HCT116 (cell line): Measurements from ENCODE around the gene ROR2. TPM values are rescaled to one million over a fixed set of nuclear protein-coding genes. Genes with fewer than 3 reads are reported as not detected.

Source experiments
- ATAC-seq: fragments of 200-7000 bp; cut with Tn5 transposase; 2 replicates; pipeline ENCODE4 v1.9.1; 2020; ENCODE audit warnings: mild to moderate bottlenecking, moderate library complexity
- BruUV-seq: library from RNA; stranded (reverse); fragments of 400-500 nt; replicated peaks from 2 replicates; lab custom pipeline; 2021; lab: Mats Ljungman, UMichigan
- CTCF ChIA-PET: fragments of 300-600 bp; sonication (Branson Sonifier 250); formaldehyde crosslinking; loops from one replicate; lab custom pipeline; 2021; ENCODE audit warnings: antibody characterized with exemption; lab: Charles Lee
- POLR2A ChIA-PET: fragments of 300-600, 350-600 bp; sonication (Branson Sonifier 250); formaldehyde crosslinking; loops from one replicate; lab custom pipeline; 2021; ENCODE audit warnings: antibody characterized with exemption; lab: Charles Lee
- RAD21 ChIA-PET, 2 experiments: fragments of 300-600 bp; sonication (Branson Sonifier 250); formaldehyde crosslinking; loops; one replicate each; lab custom pipeline; 2023; ENCODE audit warnings: low total read pairs in 2 of 2; ENCODE audit not compliant: uncharacterized antibody in 2 of 2, unreplicated experiment in 2 of 2, low non-redundant PET in 1 of 2; lab: Charles Lee
- DNase-seq: peaks from one replicate; pipeline ENCODE4 v3.0.0-alpha.2; 2010; ENCODE audit warnings: low read depth, low spot score
- H2AFZ ChIP-seq: fragments of 200-600 bp; shearing (Covaris generic), sonication (generic); 2 replicates; pipeline ENCODE4 v1.6.1; 2017; ENCODE audit warnings: low read depth, mixed run types, mixed read lengths, antibody characterized with exemption, low read length; ENCODE audit not compliant: poor library complexity, severe bottlenecking
- H3K27ac ChIP-seq: 2 replicates; pipeline ENCODE4 v1.5.1; 2012; ENCODE audit warnings: low read depth, low read length
- H3K27me3 ChIP-seq: fragments of 200-600 bp; sonication (generic); 2 replicates; pipeline ENCODE4 v1.6.1; 2016; ENCODE audit warnings: mixed run types, low read length, mixed read lengths; ENCODE audit not compliant: insufficient read depth
- H3K36me3 ChIP-seq, 2 experiments: fragments of 200-500 bp in 1 of 2; fragments of 200-600 bp in 1 of 2; sonication (Bioruptor generic) in 1 of 2; sonication (generic) in 1 of 2; 2 replicates each; pipeline versions ENCODE4 v1.5.1 to v1.6.1; 2014 to 2016; ENCODE audit warnings: low read length in 2 of 2, inconsistent platforms in 1 of 2, mixed read lengths in 1 of 2, mixed run types in 1 of 2; ENCODE audit not compliant: insufficient read depth in 2 of 2, control insufficient read depth in 1 of 2
- H3K4me1 ChIP-seq, 2 experiments: fragments of 200-600 bp in 1 of 2; sonication (generic) in 1 of 2; 2 replicates each; pipeline versions ENCODE4 v1.5.1 to v1.6.1; 2012 to 2017; ENCODE audit warnings: low read length in 2 of 2, inconsistent platforms in 1 of 2, mild to moderate bottlenecking in 1 of 2, mixed read lengths in 1 of 2, mixed run types in 1 of 2, moderate library complexity in 1 of 2; ENCODE audit not compliant: insufficient read depth in 2 of 2, control insufficient read depth in 1 of 2
- H3K4me2 ChIP-seq: fragments of 200-600 bp; sonication (generic); 2 replicates; pipeline ENCODE4 v1.6.1; 2017; ENCODE audit warnings: mixed run types, low read length, mixed read lengths
- H3K4me3 ChIP-seq, 2 experiments: fragments of 200-600 bp in 1 of 2; sonication (generic) in 1 of 2; replicated peaks in 1 of 2; 2 replicates each; pipeline ENCODE4 v1.5.1; 2011 to 2016; ENCODE audit warnings: low read length in 2 of 2, control low read depth in 1 of 2, low read depth in 1 of 2, mild to moderate bottlenecking in 1 of 2, mixed read lengths in 1 of 2, mixed run types in 1 of 2
- H3K79me2 ChIP-seq: fragments of 200-600 bp; sonication (generic); 2 replicates; pipeline ENCODE4 v1.6.1; 2017; ENCODE audit warnings: mild to moderate bottlenecking, mixed run types, low read length, moderate library complexity, mixed read lengths; ENCODE audit not compliant: insufficient read depth
- H3K9ac ChIP-seq: fragments of 200-600 bp; sonication (generic); 2 replicates; pipeline ENCODE4 v1.6.1; 2016; ENCODE audit warnings: low read length, mixed read lengths
- H3K9me2 ChIP-seq: fragments of 200-600 bp; sonication (generic), shearing (Covaris generic); 2 replicates; pipeline ENCODE4 v1.6.1; 2017; ENCODE audit warnings: mixed run types, mild to moderate bottlenecking, moderate library complexity; ENCODE audit not compliant: insufficient read depth
- H3K9me3 ChIP-seq, 2 experiments: fragments of 200-500 bp in 1 of 2; fragments of 200-600 bp in 1 of 2; sonication (Bioruptor generic) in 1 of 2; sonication (generic) in 1 of 2; 2 replicates each; pipeline ENCODE4 v1.6.1; 2014 to 2017; ENCODE audit warnings: low read length in 2 of 2, mixed read lengths in 2 of 2, inconsistent platforms in 1 of 2, low read depth in 1 of 2, mild to moderate bottlenecking in 1 of 2, mixed run types in 1 of 2, moderate library complexity in 1 of 2; ENCODE audit not compliant: control insufficient read depth in 1 of 2, insufficient read depth in 1 of 2
- H4K20me1 ChIP-seq: fragments of 200-600 bp; sonication (generic), shearing (Covaris generic); 2 replicates; pipeline ENCODE4 v1.6.1; 2017; ENCODE audit warnings: mixed run types, mild to moderate bottlenecking, moderate library complexity; ENCODE audit not compliant: insufficient read depth
- ATF3 ChIP-seq: IDR thresholded peaks from 2 replicates; pipeline ENCODE4 v1.6.1; 2012
- CTCF ChIP-seq, 3 experiments: fragments of 200-600 bp in 1 of 3; sonication (generic) in 1 of 3; IDR thresholded peaks in 2 of 3; conservative IDR thresholded peaks in 1 of 3; 2 replicates each; pipeline ENCODE4 v1.5.1; 2012 to 2017; ENCODE audit warnings: low read depth in 2 of 3, low read length in 2 of 3, antibody characterized with exemption in 1 of 3, borderline replicate concordance in 1 of 3, control low read depth in 1 of 3, mild to moderate bottlenecking in 1 of 3, mixed read lengths in 1 of 3, mixed run types in 1 of 3, moderate library complexity in 1 of 3; ENCODE audit not compliant: insufficient read depth in 1 of 3
- EGR1 ChIP-seq: IDR thresholded peaks from 2 replicates; pipeline ENCODE4 v1.6.1; 2012; ENCODE audit warnings: low read depth
- EZH2 ChIP-seq: fragments of 200-600 bp; sonication (generic); IDR thresholded peaks from 2 replicates; pipeline ENCODE4 v1.6.1; 2017; ENCODE audit warnings: antibody characterized with exemption, mixed run types
- FOSL1 ChIP-seq: IDR thresholded peaks from 2 replicates; pipeline ENCODE4 v1.6.1; 2012; ENCODE audit warnings: low read depth
- MAX ChIP-seq: IDR thresholded peaks from 2 replicates; pipeline ENCODE4 v1.6.1; 2012
- POLR2AphosphoS5 ChIP-seq: IDR thresholded peaks from 2 replicates; pipeline ENCODE4 v1.6.1; 2011; ENCODE audit warnings: mild to moderate bottlenecking, low read depth, low read length, moderate library complexity
- SIN3A ChIP-seq: IDR thresholded peaks from 2 replicates; pipeline ENCODE4 v1.6.1; 2012; ENCODE audit warnings: low read depth
- SP1 ChIP-seq: IDR thresholded peaks from 2 replicates; pipeline ENCODE4 v1.6.1; 2012; ENCODE audit warnings: low read depth
- SRF ChIP-seq: IDR thresholded peaks from 2 replicates; pipeline ENCODE4 v1.6.1; 2012; ENCODE audit warnings: low read depth
- TCF7L2 ChIP-seq: IDR thresholded peaks from 2 replicates; pipeline ENCODE4 v1.7.0; 2011; ENCODE audit warnings: borderline replicate concordance, inconsistent platforms; ENCODE audit not compliant: insufficient read depth, insufficient read length; ENCODE audit errors: extremely low read depth
- YY1 ChIP-seq: IDR thresholded peaks from 2 replicates; pipeline ENCODE4 v1.6.1; 2011; ENCODE audit warnings: low read length, low read depth, moderate library complexity, mild to moderate bottlenecking; ENCODE audit not compliant: insufficient replicate concordance; ENCODE audit errors: extremely low read depth
- ZFX ChIP-seq: fragments of 450-650 bp; IDR thresholded peaks from 2 replicates; pipeline ENCODE4 v1.6.1; 2017
- intact Hi-C: fragments of 100-400 bp; cut with micrococcal nuclease; formaldehyde crosslinking; loops from 2 replicates; pipeline ENCODE4 v1.10.0; 2022
- total RNA-seq: library from RNA; stranded (reverse); gene quantifications from one replicate; pipeline ENCODE4 v1.2.1, GENCODE V29; 2021; ENCODE audit not compliant: unreplicated experiment

Gene ROR2
- total RNA-seq, 1 experiment from 2014 or later: 15.7 TPM

- CTCF ChIA-PET: no interaction called here
- Histone ChIP-seq H3K36me3 (no peaks in the 10 kb centered on the region), H2AFZ (no peak overlapping the region), H3K4me3 (no peak overlapping the region), H3K27ac (no peak overlapping the region), H3K4me2 (no peak overlapping the region), H3K9me2 (no peaks in the 10 kb centered on the region), H3K9ac (no peak overlapping the region), H3K9me3 (no peaks in the 10 kb centered on the region), H3K79me2 (no peaks in the 10 kb centered on the region), H3K27me3 (no peaks in the 10 kb centered on the region), H3K4me1 (no peaks in the 10 kb centered on the region), H4K20me1 (no peaks in the 10 kb centered on the region)
- no peak for DNase-seq
- POLR2A ChIA-PET: no interaction called here
- no peak for TF ChIP-seq EGR1
- TF ChIP-seq YY1: no peak
- no peak for TF ChIP-seq ZFX
- TF ChIP-seq CTCF (IDR thresholded peaks at IDR 0.05 in 2 of 3, conservative IDR thresholded peaks at IDR 0.05 in 1 of 3; ENCODE audit: borderline replicate concordance in 1 of 3, insufficient read depth in 1 of 3, low read depth in 2 of 3, low read length in 2 of 3): no peak
- no peak for TF ChIP-seq ATF3
- no peak for TF ChIP-seq SP1
- no peak for TF ChIP-seq EZH2
- TF ChIP-seq POLR2AphosphoS5: no peak
- no peak for TF ChIP-seq SIN3A
- TF ChIP-seq MAX: no peak
- TF ChIP-seq TCF7L2: no peak
- no peak for TF ChIP-seq SRF
- TF ChIP-seq FOSL1: no peak
- ATAC-seq: no peak
- RAD21 ChIA-PET: no interaction called here
- intact Hi-C loops: loop anchor here (10.0 kb wide), 1 partner anchor 66 kb away; no protein-coding TSS in a partner anchor
- BruUV-seq: no TSS peak
Measured at GRCh38 chr9:91660521-91660920, 289.5 kb downstream of the ROR2 start.
